Hepatocyte (in vitro differentiated cells): Measurements from ENCODE around the gene CCDC85C. TPM values are rescaled to one million over a fixed set of nuclear protein-coding genes. Genes with fewer than 3 reads are reported as not detected.
A peak's percentile ranks its signal among the peaks of the same experiment; 100 is the strongest.

Source experiments
- DNase-seq: peaks from one replicate; pipeline ENCODE4 v3.0.0-alpha.2; 2016; ENCODE audit warnings: low spot score
- H2AFZ ChIP-seq: fragments of 200-600 bp; sonication (generic); 2 replicates; pipeline ENCODE4 v1.6.0; 2016; ENCODE audit warnings: antibody characterized with exemption, mild to moderate bottlenecking
- H3K27ac ChIP-seq: fragments of 200-600 bp; sonication (generic); 2 replicates; pipeline ENCODE4 v1.5.1; 2016; ENCODE audit warnings: mild to moderate bottlenecking
- H3K27me3 ChIP-seq: fragments of 200-600 bp; sonication (generic); 2 replicates; pipeline ENCODE4 v1.6.1; 2016
- H3K36me3 ChIP-seq: fragments of 200-600 bp; sonication (generic); replicated peaks from 2 replicates; pipeline ENCODE4 v1.5.1; 2016; ENCODE audit warnings: low read depth; ENCODE audit not compliant: insufficient read depth
- H3K4me1 ChIP-seq: fragments of 200-600 bp; sonication (generic); 2 replicates; pipeline ENCODE4 v1.5.1; 2016; ENCODE audit warnings: mild to moderate bottlenecking, moderate library complexity; ENCODE audit not compliant: insufficient read depth
- H3K4me2 ChIP-seq: fragments of 200-600 bp; sonication (generic); 2 replicates; pipeline ENCODE4 v1.6.0; 2016
- H3K4me3 ChIP-seq: fragments of 200-600 bp; sonication (generic); 2 replicates; pipeline ENCODE4 v1.5.1; 2016; ENCODE audit warnings: mild to moderate bottlenecking
- H3K79me2 ChIP-seq: fragments of 200-600 bp; sonication (generic); 2 replicates; pipeline ENCODE4 v1.6.0; 2017; ENCODE audit warnings: mild to moderate bottlenecking
- H3K9me2 ChIP-seq: fragments of 200-600 bp; sonication (generic); replicated peaks from 2 replicates; pipeline ENCODE4 v1.6.0; 2017; ENCODE audit warnings: mild to moderate bottlenecking; ENCODE audit not compliant: insufficient read depth
- H3K9me3 ChIP-seq: fragments of 200-600 bp; sonication (generic); 2 replicates; pipeline ENCODE4 v1.5.1; 2016; ENCODE audit warnings: low read depth, mild to moderate bottlenecking
- H4K20me1 ChIP-seq: fragments of 200-600 bp; sonication (generic); 2 replicates; pipeline ENCODE4 v1.6.0; 2016; ENCODE audit warnings: mild to moderate bottlenecking; ENCODE audit not compliant: insufficient read depth, poor library complexity, severe bottlenecking
- CTCF ChIP-seq: fragments of 200-600 bp; sonication (generic); IDR thresholded peaks from 2 replicates; pipeline ENCODE4 v1.5.1; 2016; ENCODE audit warnings: antibody characterized with exemption, mild to moderate bottlenecking; ENCODE audit not compliant: poor library complexity
- EZH2 ChIP-seq: fragments of 200-600 bp; sonication (generic); IDR thresholded peaks from 2 replicates; pipeline ENCODE4 v1.6.1; 2016; ENCODE audit warnings: antibody characterized with exemption, mild to moderate bottlenecking, borderline replicate concordance
- EZH2phosphoT487 ChIP-seq: fragments of 200-600 bp; sonication (generic); IDR thresholded peaks from one replicate; pipeline ENCODE4 v1.6.1; 2018; ENCODE audit warnings: antibody characterized with exemption, mild to moderate bottlenecking, low read depth, moderate library complexity; ENCODE audit not compliant: unreplicated experiment, severe bottlenecking
- WGBS: methylation state at CpG from one replicate; pipeline ENCODE4 v1.1.6; 2016; ENCODE audit warnings: low lambda C conversion rate; ENCODE audit errors: missing lambda C conversion rate; 5-methylcytosine and 5-hydroxymethylcytosine counted together
- polyA plus RNA-seq: library from polyadenylated mRNA; unstranded; fragments of >200 nt; fragmentation: Nextera tagmentation; extraction: Ambion mirVana; gene quantifications from 2 replicates; pipeline ENCODE4 v1.2.1, GENCODE V29; 2016
- total RNA-seq: library from RNA; depleted of rRNA; stranded (reverse); fragments of >200 nt; gene quantifications from 2 replicates; pipeline ENCODE4 v1.2.3, GENCODE V29; 2014

CCDC85C gene
- total and polyA plus RNA-seq, 2 experiments from 2014 or later: 37.8 to 47.2 TPM

GRCh38 chr14:99564926-99565259, 39.1 kb downstream of the CCDC85C start:
- Histone ChIP-seq H2AFZ (no peak overlapping the region), H3K27ac (peak overlapping the region; percentile 51), H3K27me3 (no peaks in the 10 kb centered on the region), H3K4me3 (no peak overlapping the region), H3K79me2 (peaks cover 96% of the 10 kb centered on the region), H4K20me1 (peaks cover 24% of the 10 kb centered on the region), H3K4me1 (peaks cover 82% of the 10 kb centered on the region), H3K9me3 (no peaks in the 10 kb centered on the region), H3K36me3 (no peaks in the 10 kb centered on the region), H3K4me2 (peak overlapping the region; percentile 50), H3K9me2 (no peaks in the 10 kb centered on the region)
- no peak for DNase-seq
- TF ChIP-seq EZH2phosphoT487 (no peak), CTCF (no peak), EZH2 (no peak)
- WGBS: 73% methylated on average over 14 of the region's 14 CpGs

- H3K9me3 ChIP-seq: no peaks in the 10 kb centered on the region
- peak; percentile 87 for DNase-seq
- 62% methylated on average over 11 of the region's 11 CpGs for WGBS
- peak overlapping the region; percentile 50 for H3K4me2 ChIP-seq
- no peaks in the 10 kb centered on the region for H3K36me3 ChIP-seq
- H3K27me3 ChIP-seq: no peaks in the 10 kb centered on the region
- peak overlapping the region; percentile 51 for H3K27ac ChIP-seq
- peaks cover 96% of the 10 kb centered on the region for H3K79me2 ChIP-seq
- no peak for TF ChIP-seq CTCF
- no peaks in the 10 kb centered on the region for H3K9me2 ChIP-seq
- H3K4me3 ChIP-seq: no peak overlapping the region
- peaks cover 77% of the 10 kb centered on the region for H3K4me1 ChIP-seq
- no peak overlapping the region for H2AFZ ChIP-seq
- peaks cover 24% of the 10 kb centered on the region for H4K20me1 ChIP-seq
Observed at GRCh38 chr14:99564256-99564925, 39.6 kb downstream of the CCDC85C start.

- Histone ChIP-seq H3K9me2 (no peaks in the 10 kb centered on the region), H3K4me2 (no peak overlapping the region), H2AFZ (no peak overlapping the region), H3K79me2 (peaks cover 96% of the 10 kb centered on the region), H3K4me1 (peaks cover 70% of the 10 kb centered on the region), H3K27ac (no peak overlapping the region), H3K27me3 (no peaks in the 10 kb centered on the region), H4K20me1 (peaks cover 24% of the 10 kb centered on the region), H3K4me3 (no peak overlapping the region), H3K36me3 (no peaks in the 10 kb centered on the region), H3K9me3 (no peaks in the 10 kb centered on the region)
- no peak for DNase-seq
- TF ChIP-seq CTCF (no peak), EZH2 (no peak), EZH2phosphoT487 (no peak)
- 97% methylated on average over 6 of the region's 6 CpGs for WGBS
Observed at GRCh38 chr14:99563749-99564129, 40.3 kb downstream of the CCDC85C start.
